Peyer's patch (tissue), 4 donors: Measurements from ENCODE around the gene ISCA2.

Experiments
- POLR2A ChIP-seq, 2 donors: fragments of 450-650 bp; IDR thresholded peaks; one replicate each; pipeline ENCODE4 v1.5.1; 2017; ENCODE audit warnings: antibody characterized with exemption in 2 of 2, mild to moderate bottlenecking in 2 of 2, moderate library complexity in 2 of 2
- TF ChIP-seq, protein P1 (sequence below), 6 experiments: fragments of 450-650 bp in 4 of 6; fragments of 200-600 bp in 2 of 6; sonication (generic) in 1 of 6; IDR thresholded peaks; one replicate each; pipeline ENCODE4 v1.5.1; 2017 to 2019; ENCODE audit warnings: antibody characterized with exemption in 6 of 6, mild to moderate bottlenecking in 3 of 6, moderate library complexity in 1 of 6

DNA sequence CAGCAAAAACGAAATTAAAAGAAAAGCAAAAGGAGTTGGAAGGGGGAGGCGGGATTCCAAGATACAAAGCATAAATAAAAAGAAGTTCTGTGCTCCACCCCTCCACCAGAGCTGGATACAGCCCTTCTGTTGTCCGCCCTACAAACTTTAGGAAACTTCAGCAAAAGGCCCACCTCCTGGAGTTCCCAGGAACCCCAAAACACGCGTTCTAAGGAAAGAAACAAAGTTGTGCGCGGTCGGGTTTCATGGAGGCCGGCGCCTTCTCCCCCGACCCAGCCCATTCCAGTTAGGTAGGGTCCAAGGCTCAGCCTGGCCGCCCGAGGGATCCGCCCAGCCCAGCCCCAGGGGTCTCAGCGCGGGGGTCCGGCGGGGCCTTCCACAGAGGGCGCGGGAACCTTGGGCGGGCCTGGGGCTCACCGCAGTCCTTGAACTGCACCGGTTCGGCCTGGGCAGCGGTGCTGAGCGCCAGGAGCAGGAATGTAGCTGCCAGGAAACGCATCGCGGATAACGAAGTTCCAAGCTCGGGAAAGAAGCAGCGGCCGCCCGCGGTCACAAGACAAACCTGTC lies 706 bp upstream of the ISCA2 start, which contains the start of gene NPC2:
- TF ChIP-seq, protein P1, sequence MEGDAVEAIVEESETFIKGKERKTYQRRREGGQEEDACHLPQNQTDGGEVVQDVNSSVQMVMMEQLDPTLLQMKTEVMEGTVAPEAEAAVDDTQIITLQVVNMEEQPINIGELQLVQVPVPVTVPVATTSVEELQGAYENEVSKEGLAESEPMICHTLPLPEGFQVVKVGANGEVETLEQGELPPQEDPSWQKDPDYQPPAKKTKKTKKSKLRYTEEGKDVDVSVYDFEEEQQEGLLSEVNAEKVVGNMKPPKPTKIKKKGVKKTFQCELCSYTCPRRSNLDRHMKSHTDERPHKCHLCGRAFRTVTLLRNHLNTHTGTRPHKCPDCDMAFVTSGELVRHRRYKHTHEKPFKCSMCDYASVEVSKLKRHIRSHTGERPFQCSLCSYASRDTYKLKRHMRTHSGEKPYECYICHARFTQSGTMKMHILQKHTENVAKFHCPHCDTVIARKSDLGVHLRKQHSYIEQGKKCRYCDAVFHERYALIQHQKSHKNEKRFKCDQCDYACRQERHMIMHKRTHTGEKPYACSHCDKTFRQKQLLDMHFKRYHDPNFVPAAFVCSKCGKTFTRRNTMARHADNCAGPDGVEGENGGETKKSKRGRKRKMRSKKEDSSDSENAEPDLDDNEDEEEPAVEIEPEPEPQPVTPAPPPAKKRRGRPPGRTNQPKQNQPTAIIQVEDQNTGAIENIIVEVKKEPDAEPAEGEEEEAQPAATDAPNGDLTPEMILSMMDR (IDR thresholded peaks at IDR 0.05) = no peak
- peak; percentile 63 to 74 for TF ChIP-seq POLR2A (IDR thresholded peaks at IDR 0.05)
